Prostate gland (tissue), 2 donors: ENCODE measurements around the gene NAALADL2.

Experiments
- CTCF ChIP-seq, 4 experiments: fragments of 200-600 bp in 2 of 4; fragments of 450-650 bp in 2 of 4; sonication (generic) in 2 of 4; IDR thresholded peaks; 1 replicate in 3 of 4; 2 replicates in 1 of 4; pipeline ENCODE4 v1.5.1; 2016 to 2019; ENCODE audit warnings: antibody characterized with exemption in 4 of 4, mild to moderate bottlenecking in 2 of 4, moderate library complexity in 2 of 4
- POLR2A ChIP-seq: fragments of 450-650 bp; IDR thresholded peaks from one replicate; pipeline ENCODE4 v1.6.1; 2016; ENCODE audit warnings: antibody characterized with exemption, mild to moderate bottlenecking
- POLR2AphosphoS5 ChIP-seq: sonication (generic); formaldehyde crosslinking; IDR thresholded peaks from one replicate; pipeline ENCODE4 v1.6.1; 2017; ENCODE audit warnings: antibody characterized with exemption

- TF ChIP-seq CTCF (IDR thresholded peaks at IDR 0.05) (no peak), POLR2A (no peak), POLR2AphosphoS5 (no peak)
These were observed 597.3 kb downstream of the NAALADL2 start for GRCh38 chr3:175456466-175456865.
